ENCODE data around the gene PTPN9.

The PTPN9 gene

DNA sequence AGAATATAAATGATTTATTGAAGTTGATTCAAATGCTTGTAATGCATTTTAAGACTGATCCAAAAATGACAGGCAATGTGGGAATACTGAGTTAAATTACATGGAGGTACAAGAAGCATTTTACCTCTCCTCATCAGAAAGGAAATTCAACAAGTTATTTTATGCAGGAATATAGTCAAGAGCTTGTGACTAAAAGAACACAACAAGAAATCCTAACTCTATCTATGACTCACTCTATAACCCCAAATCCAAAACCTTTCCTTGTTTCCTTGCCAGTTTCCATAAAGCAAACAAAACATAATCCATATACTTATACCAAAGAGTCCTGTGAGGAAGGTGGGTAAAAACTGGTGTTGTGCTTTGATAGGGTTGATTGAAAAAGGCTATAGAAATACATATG lies 158.4 kb downstream of the PTPN9 start:
- TF ChIP-seq, protein P1, sequence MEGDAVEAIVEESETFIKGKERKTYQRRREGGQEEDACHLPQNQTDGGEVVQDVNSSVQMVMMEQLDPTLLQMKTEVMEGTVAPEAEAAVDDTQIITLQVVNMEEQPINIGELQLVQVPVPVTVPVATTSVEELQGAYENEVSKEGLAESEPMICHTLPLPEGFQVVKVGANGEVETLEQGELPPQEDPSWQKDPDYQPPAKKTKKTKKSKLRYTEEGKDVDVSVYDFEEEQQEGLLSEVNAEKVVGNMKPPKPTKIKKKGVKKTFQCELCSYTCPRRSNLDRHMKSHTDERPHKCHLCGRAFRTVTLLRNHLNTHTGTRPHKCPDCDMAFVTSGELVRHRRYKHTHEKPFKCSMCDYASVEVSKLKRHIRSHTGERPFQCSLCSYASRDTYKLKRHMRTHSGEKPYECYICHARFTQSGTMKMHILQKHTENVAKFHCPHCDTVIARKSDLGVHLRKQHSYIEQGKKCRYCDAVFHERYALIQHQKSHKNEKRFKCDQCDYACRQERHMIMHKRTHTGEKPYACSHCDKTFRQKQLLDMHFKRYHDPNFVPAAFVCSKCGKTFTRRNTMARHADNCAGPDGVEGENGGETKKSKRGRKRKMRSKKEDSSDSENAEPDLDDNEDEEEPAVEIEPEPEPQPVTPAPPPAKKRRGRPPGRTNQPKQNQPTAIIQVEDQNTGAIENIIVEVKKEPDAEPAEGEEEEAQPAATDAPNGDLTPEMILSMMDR (IDR thresholded peaks at IDR 0.05; ENCODE audit: low read depth, low read length) = no peak
- H3K4me3 ChIP-seq (ENCODE audit: low read depth, low read length) = no peak overlapping the region

DNA sequence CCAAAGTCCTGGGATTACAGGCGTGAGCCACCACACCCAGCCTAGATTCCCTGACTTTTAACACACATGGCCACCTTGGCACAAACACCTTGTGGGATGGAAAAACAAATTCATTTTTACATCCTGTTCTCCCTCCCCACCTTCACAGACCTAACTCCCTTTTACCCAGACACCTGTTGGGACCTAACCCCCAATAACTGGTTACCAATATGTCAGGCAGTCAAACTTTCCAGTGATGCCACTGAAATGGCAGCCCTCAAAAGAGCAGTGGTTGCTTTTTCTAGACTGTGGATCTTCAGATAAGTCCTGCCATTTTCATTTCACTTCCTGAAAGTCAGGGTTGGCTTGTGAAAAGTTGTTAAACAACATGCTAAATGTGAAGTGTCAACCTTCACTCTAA lies 162.5 kb downstream of the PTPN9 start:
- TF ChIP-seq, protein P1 (IDR thresholded peaks at IDR 0.05; ENCODE audit: low read depth, low read length) = no peak
- no peak overlapping the region for H3K4me3 ChIP-seq (ENCODE audit: low read depth, low read length)

All from WI38 (cell line).